Measurements from ENCODE around the gene BPIFB6.

Gene BPIFB6, protein sequence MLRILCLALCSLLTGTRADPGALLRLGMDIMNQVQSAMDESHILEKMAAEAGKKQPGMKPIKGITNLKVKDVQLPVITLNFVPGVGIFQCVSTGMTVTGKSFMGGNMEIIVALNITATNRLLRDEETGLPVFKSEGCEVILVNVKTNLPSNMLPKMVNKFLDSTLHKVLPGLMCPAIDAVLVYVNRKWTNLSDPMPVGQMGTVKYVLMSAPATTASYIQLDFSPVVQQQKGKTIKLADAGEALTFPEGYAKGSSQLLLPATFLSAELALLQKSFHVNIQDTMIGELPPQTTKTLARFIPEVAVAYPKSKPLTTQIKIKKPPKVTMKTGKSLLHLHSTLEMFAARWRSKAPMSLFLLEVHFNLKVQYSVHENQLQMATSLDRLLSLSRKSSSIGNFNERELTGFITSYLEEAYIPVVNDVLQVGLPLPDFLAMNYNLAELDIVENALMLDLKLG

DNA sequence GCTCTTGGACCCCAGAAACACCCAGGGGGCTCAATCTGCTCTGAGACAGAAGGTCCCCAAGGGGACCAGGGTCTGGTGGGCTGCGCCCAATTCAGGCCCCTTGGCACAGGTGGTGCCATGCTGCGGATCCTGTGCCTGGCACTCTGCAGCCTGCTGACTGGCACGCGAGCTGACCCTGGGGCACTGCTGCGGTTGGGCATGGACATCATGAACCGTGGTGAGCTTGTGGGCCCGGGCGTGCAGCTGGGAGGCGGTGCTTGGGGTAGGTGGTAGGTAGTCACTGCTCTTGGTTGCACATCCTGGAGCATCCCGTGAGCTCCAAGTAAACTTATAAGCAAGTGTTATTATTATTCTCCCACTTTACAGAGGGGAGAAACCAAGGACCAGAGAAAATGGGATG lies at the start of gene BPIFB6:
Gene BPIFB6 (plus strand): TSS at position 118 of the 400 bp plus-strand sequence. CDS start 0 bp downstream, at position 118.
- DNase-seq (ENCODE audit: low read depth), result no peak

DNA sequence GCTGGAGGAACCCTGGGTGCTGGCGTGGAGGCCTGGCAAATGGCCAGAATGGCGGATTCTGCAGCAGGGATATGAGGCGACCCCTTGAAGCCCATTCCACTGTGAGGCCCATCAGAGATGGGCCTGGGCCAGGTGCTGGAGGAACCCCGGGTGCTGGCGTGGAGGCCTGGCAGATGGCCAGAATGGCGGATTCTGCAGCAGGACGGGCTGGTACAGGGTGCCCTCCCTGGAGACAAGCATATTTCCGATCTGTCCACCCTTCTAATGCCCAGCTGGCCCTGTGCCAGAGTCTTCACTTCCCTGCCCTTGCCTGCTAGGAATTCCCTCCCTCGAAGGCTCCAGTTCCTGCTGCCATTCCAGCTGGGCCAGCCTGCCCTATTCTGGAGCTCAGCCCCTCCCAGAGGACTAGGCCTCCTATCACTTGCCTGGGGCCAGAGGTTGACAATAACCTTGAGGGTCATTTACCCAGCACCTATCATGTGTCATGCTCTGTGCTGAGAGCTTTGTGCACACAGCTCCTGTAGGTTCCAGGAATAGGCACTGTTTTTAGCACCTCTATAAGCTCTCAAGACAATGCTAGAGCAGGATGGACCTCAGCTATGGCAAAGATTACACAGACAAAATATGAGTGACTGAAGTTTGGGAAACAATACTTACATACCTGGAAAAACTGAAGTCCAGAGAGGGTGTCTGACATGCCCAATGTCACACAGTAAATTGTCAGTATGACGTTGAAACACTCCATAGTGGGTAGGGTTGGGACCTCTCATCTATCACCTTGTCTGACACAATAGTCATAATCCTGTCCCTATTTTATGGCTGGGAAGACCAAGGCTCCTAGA lies 48.6 kb upstream of the BPIFB6 start:
- DNase-seq (ENCODE audit: low read depth), result no peak

DNA sequence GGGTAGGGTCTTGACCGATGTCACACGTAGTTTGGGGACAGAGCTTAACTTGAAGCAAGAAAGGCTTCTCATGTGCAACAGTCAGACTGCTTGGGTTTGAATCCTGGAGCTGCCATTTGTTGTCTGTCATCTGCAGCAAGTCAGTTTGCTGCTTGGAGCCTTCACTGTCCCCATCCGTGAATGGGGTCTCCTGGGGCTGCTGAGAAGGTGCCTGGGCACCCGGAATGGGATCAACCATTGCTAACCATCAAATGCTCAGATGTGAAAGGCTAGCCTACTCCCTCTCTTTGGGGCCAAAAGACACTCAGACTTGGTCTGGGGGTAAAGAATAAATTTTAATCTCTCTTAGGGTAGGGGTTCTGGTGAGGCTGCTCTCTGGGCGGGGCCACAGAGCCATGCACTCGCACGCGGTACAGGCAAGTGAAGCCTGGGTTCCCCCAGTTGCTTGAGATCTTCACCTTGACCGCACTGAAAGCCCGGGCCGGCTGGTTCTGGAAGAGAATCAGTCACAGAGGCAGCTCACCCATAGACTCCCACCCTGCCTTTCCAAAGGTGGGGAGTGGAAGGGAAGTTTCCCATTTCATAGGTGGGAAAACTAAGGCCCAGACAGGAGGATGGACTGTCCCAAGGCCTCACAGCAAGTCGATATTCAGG lies 47.9 kb upstream of the BPIFB6 start:
- no peak for DNase-seq (ENCODE audit: low read depth)

DNA sequence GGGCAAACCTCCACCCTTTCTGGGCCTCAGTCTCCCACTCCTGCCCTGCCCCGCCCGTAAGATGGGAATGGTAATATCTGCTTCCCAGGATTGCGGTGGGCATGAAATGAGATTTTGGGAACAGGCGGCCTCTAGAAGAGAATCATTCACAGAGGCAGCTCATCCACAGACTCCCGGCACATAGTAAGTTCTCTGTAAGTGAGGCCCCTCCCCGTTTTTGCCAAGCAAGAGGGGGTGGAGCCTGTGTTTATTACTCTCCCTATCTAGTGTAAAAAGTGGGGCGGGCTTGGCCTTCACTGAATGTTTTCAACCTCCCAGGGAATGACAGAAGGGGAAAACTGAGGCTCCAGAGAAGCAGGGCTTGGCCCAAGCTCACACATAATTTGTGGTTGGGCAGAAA lies 47.3 kb upstream of the BPIFB6 start:
- DNase-seq (ENCODE audit: low read depth), result no peak

DNA sequence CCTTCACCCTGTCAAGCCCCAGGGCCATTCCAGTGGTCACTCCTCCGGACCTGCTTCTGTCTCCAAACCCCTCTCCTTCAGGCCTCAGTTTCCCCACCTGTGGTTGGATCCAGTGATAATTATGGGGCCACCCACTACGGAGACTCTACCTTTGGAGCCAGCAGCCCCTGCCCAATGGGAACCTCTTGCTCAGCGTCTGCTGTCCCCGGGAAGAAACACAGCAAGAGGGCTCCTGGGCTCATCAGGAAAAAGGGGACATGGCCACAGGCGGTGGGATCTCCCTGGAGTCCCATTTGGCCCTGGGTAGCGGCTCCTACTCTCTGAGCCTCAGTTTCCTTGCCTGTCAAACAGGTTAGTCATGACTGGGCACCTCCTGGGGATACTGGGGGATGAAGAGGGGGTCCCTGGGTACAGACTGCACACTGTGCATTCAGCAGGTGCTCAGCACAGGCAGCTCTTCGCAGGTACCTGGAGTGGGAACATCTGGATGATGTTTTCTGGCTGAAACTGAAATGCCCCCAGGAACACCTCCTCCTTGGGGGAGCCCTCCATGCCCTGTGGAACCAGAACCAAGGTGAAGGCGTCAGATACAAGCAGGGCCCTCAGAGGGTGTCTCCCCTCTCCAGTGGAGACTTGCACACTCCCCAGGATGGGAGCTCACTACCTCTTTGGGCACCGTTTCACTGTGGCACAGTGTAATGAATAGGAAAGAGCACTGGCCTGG lies 46.7 kb upstream of the BPIFB6 start:
- DNase-seq (ENCODE audit: low read depth), result no peak

DNA sequence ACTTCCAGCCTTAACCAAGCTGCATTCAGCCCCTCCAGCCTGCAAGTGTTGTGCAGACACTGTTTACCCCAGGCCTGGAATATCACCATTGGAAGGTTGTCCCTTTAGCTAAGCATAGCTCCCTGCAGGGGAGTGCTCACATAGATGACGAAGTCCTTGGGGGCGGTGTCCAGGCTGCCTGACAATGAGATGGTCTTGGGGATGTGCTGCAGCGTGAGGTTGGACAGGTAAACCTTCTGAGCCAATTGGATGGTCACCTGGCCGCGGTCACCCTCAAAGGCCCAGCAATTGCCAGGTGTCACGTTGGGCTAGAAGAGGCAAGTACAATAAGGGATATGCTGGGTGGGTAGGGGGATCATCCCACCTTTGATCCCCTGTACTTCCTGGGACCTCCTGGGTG lies 45.9 kb upstream of the BPIFB6 start:
- DNase-seq (ENCODE audit: low read depth), result no peak

DNA sequence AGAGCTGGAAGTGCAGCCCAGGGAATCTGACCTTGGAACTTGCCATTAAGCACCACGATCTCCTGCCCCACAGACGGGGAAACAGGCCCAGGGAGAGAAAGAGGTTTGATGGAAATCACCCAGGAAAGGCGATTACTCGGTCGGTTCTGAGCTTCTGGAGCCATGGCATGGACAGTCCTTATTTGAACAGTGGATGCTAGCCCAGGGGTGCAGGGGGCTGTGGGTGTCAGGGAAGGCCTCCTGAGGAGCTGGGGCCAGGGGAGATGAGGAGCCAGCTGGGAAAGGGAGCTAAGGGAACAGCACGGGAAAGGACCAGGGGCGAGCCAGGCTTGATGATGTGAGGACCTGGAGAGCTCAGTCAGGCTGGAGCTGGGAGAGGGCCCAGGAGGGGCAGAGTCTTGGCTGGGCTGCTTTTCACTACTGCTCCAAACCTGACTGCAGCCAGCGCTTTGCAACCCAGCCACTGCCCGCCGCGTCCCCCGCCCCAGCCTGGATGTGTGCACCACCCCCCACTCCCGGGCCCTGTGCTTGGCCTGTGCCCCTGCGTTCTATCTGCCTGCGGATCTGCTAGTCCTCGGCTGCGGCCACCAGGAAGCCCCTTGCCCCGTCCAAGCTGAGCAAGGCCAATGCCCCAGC lies 45.0 kb upstream of the BPIFB6 start:
- DNase-seq (ENCODE audit: low read depth), result no peak

DNA sequence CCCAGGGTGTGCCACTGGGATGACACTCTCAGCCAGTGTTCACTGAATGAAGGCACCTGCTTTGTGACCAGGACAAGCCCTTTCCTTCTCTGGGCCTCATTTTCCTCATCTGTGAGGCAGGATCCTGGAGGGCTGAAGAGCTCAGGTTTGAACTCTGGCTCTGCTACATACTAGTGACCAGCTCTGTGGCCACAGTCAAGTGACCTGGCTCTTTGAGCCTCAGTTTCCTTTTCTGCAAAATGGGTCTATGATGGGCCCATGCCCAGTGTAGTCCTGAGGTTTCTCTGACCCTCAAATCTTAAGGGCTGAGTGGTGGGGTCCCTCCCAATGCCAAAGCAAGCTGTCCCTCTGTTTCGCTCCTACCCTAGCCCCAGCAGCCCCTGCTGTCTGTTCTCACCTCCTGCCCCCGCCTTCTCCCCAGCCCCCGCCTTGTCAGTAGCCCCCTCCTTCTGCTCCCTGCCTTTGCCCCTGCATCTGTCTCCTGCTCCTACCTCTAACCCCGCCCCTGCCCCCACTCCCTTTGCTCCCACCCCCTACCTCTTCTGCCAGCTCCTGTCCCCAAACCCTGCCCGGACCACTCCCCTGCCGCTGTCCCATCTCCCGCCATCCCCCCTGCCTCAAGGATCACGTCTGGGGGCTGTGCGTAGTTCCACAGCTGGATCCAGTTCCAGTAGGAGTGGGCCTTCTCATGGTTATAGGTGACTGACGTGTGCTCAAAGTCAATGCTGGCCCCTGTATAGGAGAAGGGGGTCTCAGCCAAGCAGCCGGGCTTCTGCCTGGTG lies 44.2 kb upstream of the BPIFB6 start:
- DNase-seq (ENCODE audit: low read depth), result no peak

DNA sequence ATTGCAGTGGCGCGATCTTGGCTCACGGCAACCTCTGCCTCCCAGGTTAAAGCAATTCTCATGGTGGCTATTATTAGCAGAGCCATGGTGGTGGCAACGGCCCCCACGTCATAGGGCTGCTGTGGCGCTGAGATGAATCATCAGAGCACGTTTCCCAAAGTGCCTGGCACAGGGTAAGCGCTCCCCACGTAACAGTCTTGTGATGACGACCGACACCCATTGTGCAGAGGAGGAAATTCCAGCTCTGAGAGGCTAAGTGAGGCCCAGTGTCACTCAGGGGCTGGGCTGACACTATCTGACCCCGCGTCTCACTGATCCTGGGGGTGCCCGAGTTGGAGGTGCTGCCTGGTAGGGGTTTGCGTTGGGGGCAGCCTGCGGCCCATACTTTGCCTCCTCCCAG lies 43.4 kb upstream of the BPIFB6 start:
- no peak for DNase-seq (ENCODE audit: low read depth)

DNA sequence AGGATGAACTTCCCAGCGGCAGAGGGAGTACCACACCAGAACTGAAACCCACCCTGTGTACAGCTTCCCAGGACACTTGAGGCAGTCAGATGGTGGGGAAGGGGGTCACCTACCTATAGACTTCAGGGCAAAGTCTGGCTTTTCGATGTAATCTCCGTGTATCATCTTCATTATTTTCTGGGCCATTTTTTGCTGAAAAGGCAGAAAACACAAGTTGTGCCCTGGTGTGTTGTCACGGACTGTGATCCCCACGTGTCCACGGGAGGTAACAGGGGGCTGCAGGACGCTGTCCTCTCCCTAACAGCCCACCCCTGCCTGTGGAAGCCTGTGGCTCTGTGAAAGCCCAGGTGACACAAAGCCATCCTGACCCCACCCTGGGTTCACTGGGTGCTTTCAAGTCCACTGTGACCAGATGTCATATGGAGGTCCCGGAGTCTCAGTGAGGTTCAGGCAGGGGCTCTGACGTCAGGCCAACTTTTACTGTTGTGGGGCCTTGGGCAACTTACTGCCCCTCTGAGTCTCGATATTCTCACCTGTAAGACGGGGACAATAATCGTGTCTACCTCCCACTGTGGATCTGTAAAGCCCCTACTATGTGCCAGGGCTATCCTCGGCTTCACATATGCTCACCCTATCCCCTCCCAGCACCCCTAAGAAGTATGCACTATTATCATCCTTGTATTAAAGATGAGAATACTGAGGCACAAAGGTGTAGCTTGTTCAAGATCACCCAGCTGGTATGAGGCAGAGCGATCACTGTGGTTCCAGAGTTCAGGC lies 41.8 kb upstream of the BPIFB6 start:
- no peak for DNase-seq (ENCODE audit: low read depth)

DNA sequence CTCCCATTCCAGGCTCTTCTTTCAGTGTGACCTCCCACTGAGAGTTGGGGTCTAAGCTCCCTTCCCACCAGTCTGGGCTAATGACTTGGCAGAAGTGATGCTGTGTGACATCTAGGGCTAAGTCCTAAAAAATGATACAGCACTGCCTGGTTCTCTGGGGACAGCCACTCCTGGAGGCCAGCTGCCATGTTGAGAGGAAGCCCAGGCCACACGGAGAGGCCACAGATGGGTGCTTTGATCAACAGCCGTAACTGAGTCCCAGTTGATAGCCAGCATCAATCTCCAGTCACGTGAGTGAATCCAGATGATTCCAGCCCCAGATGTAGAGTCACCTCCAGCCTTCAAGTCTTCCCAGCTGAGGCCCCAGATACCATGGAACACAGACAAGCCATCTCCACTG lies 41.0 kb upstream of the BPIFB6 start:
- DNase-seq (ENCODE audit: low read depth), result no peak

DNA sequence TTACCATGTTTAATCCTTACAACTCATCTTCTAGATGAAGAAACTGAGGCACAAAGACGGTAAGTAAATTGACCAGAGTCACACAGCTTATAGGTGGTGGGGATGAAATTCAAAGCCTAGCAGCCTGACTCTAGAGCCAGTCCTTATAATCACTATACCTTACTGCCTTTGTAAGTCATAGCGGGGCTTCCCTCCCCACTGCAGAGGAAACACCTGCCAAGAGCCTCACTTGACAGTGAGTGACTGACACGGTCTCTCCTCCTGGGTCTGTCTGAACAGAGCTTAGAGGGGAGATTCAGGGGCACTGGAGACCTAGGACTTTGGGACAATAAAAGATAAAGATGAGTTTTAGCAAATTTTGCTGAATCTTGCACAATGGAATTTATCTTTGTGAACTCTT lies 40.1 kb upstream of the BPIFB6 start:
- no peak for DNase-seq (ENCODE audit: low read depth)

DNA sequence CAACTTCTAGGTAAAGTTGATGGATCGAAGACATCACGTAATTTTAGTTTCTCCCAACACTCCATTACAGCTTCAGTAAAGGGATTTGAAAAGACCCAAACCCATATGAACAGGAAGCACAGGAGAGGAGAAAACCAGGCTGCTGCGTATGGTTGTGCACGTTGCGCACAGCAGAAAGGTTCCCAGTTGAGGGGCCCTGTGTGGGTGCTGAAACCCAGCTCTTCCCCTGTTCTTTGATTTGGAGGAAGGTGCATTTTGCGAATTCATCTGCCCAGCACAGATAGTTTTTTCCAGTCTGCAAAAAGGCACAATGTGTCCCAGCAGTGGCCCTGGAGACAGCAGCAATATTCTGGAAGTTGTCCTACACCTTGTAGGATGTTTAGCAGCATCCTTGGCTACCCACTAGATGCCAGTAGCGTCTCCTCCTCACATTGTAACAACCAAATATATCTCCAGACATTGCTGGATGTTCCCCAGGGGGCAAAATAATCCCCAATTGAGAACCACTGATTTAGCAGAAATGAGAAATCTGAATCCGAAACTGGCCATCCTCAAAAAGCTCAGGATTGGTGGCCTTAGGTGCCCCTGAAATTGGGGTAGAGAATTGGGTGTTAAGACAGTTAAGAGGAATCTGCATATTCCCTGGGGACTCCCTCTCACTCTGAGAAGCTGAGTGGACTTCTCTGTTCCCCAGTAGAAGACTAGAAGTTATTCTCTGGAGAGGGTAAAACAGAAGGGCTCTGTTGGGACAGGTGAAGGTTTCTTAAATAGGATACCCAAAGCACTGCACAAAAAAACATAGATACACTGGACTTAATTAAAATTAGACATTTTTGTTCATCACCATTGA lies 39.4 kb upstream of the BPIFB6 start:
- DNase-seq (ENCODE audit: low read depth), result no peak

DNA sequence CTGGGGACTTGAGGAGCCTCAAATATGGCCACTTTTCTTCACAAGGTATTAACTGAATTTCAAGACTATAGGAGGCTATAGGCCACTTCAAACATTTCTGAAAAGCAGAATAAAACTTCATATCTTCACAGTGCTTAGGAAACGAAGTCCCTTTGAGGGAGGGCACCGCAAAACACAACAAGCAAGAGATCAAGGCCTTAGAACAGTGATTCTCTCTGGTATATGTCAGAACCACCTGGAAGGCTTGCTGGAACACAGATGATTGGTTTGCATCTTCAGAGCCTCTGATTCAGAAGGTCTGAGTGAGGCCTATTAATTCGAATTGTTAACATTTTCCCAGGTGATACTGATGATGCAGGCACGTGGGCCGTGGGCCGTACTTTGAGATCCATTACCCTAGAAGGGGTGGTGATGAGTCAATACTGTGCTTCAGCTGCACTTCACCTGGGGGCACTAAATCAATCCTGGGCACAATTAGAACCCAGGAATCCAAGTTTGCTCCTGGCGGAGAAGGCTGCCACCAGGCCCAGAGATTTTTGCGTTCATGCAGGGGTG lies 37.9 kb upstream of the BPIFB6 start:
- DNase-seq (ENCODE audit: low read depth), result no peak

DNA sequence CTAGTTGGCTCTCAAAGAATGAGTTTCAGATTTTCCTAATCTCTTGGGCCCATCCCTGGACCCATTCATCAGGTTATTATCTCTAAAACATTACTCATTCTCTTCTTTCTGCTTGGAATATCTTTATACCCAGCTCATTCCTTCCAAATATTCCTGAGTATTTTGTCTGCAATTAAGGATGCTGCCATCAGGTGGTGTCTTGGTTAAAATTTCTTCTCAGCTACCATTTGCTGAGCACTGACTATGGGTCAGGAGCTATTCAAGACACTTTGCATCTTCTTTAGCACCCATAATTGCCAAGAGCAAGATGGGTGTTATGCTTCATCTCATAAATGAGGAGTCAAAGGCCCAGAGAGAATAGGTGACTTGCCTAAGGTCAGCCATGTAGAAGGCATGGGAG lies 35.6 kb upstream of the BPIFB6 start:
- no peak for DNase-seq (ENCODE audit: low read depth)

DNA sequence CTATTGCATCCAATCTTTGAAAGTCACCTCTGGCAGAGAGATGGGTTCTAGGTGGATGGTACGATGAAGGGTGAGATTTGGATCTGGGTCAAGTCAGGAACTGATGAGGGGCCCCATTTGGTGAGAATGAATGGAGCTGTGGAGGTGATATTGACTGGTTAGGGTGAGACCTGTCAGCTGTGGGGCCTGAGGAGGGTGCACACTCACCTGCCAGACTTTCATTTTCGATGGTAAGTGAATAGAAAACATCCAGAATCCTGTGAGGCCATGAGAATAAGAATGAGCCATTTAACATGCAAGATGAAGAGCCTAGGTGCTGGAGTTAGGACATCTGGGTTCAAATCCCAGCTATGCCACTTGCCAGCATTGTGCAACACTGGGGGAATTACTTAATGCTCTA lies 34.0 kb upstream of the BPIFB6 start:
- DNase-seq (ENCODE audit: low read depth), result no peak

DNA sequence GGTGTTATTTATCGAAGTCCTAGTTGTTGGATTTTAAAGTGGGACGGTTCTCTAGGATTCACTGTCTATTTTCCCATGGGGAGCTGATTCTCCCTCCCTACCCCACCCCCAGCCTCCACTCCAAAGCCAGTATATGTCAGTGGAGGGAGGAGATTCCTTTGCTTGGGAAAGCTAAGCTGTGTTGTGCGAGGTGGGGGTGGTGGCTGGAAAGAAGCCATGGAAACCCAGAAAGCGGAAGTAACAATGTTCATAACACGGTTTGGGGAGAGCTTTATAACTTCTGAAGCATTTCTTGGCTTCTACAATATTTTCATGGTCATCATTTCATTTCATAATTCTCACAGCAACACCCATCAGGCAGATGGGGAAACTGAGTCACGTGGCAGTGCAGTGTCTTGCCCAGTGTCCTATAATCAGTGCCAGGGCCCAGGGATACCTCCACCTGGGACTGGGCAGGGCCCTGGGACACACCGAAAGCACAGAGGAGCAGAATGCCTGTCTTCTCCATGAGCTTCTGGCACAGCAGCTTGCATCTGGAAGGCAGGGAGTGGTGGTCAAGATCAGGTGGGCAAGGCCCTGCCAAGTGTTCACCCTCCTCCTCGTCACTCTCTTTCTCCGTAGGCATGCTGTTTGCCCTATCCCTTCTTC lies 31.7 kb upstream of the BPIFB6 start:
- DNase-seq (ENCODE audit: low read depth), result no peak

DNA sequence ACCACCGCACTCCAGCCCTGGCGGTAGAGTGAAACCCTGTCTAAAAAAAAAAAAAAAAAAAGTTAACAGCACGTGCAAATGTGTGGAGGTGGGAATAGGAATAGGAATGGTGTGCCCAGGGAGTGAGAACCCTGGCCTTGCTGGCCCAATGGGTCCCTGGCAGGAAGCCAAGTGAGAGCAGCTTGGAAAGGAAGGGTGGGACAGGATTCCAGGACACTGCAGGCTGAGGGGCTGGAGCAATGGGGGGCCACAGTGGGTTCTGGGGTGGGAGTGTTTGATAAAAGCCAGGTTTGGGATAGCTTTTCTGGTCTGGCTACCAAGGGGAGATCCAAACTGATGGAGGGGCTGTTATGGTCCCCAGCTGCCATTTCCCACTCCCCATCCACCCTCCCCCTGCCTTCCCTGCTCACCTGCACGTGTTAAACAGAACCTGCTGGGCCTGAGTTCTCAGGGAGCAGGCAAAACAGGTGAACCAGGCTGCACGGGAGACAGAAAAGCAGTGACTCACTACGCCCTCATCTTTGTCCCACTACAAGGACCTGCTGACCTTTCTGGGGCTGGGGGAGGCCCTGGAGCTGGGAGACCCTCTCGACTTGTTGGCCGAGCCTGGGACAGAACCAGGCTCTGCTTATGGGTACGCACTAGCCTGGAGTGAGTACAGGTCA lies 30.5 kb upstream of the BPIFB6 start:
- no peak for DNase-seq (ENCODE audit: low read depth)

All from ELR (cell line).